Sigmoid colon (tissue), 7 donors: ENCODE measurements around the gene PTCD1. TPM values are rescaled to one million over a fixed set of nuclear protein-coding genes. Genes with fewer than 3 reads are reported as not detected.

ENCODE experiments used
- DNase-seq: peaks from one replicate; pipeline ENCODE4 v3.0.0-alpha.2; 2019
- H3K27ac ChIP-seq, 4 donors: fragments of 200-600 bp; sonication (generic); one replicate each; pipeline ENCODE4 v1.5.1; 2016 to 2019; ENCODE audit warnings: mild to moderate bottlenecking in 1 of 4
- H3K27me3 ChIP-seq, 3 donors: fragments of 200-600 bp; sonication (generic); one replicate each; pipeline ENCODE4 v1.5.1; 2019; ENCODE audit warnings: mild to moderate bottlenecking in 1 of 3
- H3K36me3 ChIP-seq, 4 donors: fragments of 200-600 bp; sonication (generic); one replicate each; pipeline ENCODE4 v1.5.1; 2016 to 2019
- H3K4me1 ChIP-seq, 4 donors: fragments of 200-600 bp; sonication (generic); one replicate each; pipeline ENCODE4 v1.5.1; 2017 to 2019
- H3K4me3 ChIP-seq, 4 donors: fragments of 200-600 bp; sonication (generic); one replicate each; pipeline ENCODE4 v1.5.1; 2017 to 2019; ENCODE audit warnings: mild to moderate bottlenecking in 2 of 4, moderate library complexity in 1 of 4
- H3K9me3 ChIP-seq, 4 donors: fragments of 200-600 bp in 3 of 4; sonication (generic) in 3 of 4; one replicate each; pipeline versions ENCODE4 v1.5.1 to v1.6.1; 2013 to 2019
- CTCF ChIP-seq, 4 experiments: fragments of 450-650 bp in 3 of 4; fragments of 200-600 bp in 1 of 4; IDR thresholded peaks; one replicate each; pipeline ENCODE4 v1.5.1; 2016 to 2019; ENCODE audit warnings: antibody characterized with exemption in 4 of 4, mild to moderate bottlenecking in 3 of 4, moderate library complexity in 2 of 4
- EP300 ChIP-seq, 4 donors: sonication (generic); formaldehyde crosslinking; IDR thresholded peaks; one replicate each; pipeline ENCODE4 v1.6.1; 2017; ENCODE audit warnings: antibody characterized with exemption in 4 of 4
- POLR2A ChIP-seq, 2 donors: fragments of 450-650 bp; IDR thresholded peaks; one replicate each; pipeline ENCODE4 v1.6.1; 2016; ENCODE audit warnings: antibody characterized with exemption in 2 of 2, mild to moderate bottlenecking in 2 of 2, moderate library complexity in 2 of 2
- POLR2AphosphoS5 ChIP-seq, 4 donors: sonication (generic); formaldehyde crosslinking; IDR thresholded peaks; one replicate each; pipeline ENCODE4 v1.6.1; 2017; ENCODE audit warnings: antibody characterized with exemption in 4 of 4
- WGBS, 2 donors: extraction: QIAGEN DNeasy Blood & Tissue Kit; methylation state at CpG; one replicate each; pipeline ENCODE4 v1.1.7; 2013; 5-methylcytosine and 5-hydroxymethylcytosine counted together
- intact Hi-C: fragments of 100-400 bp; cut with DNase I; formaldehyde crosslinking; loops from one replicate; pipeline ENCODE4 v1.15.1; 2023
- polyA plus RNA-seq, 3 donors: library from polyadenylated mRNA; stranded (reverse); fragments of 200-250 nt; gene quantifications; one replicate each; pipeline ENCODE4 v1.2.3, GENCODE V29; 2013
- total RNA-seq, 4 donors: library from RNA; depleted of rRNA; stranded (reverse); fragments of >200 nt; gene quantifications; one replicate each; pipeline ENCODE4 v1.1.0, GENCODE V29; 2016
- donor health status: healthy with polysubstance abuse.
- donor health status: Bipolar disorder and iron deficiency.
- donor health status: healthy.

The PTCD1 gene
- total and polyA plus RNA-seq, 7 donors = 1.2 to 6.4 (median 5.3) TPM

DNA sequence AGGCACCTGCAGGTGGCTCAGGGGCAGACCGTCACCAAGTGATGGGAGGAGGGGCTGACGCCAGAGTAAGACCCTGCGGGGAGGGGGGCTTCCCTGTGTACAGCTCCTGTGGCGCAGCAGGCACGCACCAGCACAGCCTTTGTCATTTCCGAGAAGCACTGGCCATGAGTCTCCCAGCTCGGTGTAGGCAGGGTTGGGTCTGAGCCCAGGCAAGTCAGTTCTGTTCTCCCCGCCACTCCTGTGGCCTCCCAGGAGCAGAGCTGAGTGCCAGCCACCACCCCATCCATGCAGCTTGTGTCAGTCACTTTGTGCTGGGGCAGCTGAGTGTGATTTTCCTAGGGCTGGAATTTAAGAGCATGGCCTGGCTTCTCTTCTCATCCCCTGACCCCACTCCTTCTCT is 13.3 kb upstream of the PTCD1 start:
- 95% methylated on average over 8 of the region's 8 CpGs for WGBS, 2 donors
- Histone ChIP-seq H3K4me1 (no peaks in the 10 kb centered on the region), H3K27me3 (no peaks in the 10 kb centered on the region), H3K36me3 (peaks cover 33 to 98% (median 44%) of the 10 kb centered on the region in 4 donors), H3K9me3 (no peaks in the 10 kb centered on the region), H3K4me3 (no peak overlapping the region), H3K27ac (no peak overlapping the region)
- no peak for TF ChIP-seq POLR2A (IDR thresholded peaks at IDR 0.05)
- no peak for TF ChIP-seq CTCF (IDR thresholded peaks at IDR 0.05)
- no peak for TF ChIP-seq EP300 (IDR thresholded peaks at IDR 0.05)
- no peak for TF ChIP-seq POLR2AphosphoS5 (IDR thresholded peaks at IDR 0.05)
- intact Hi-C loops = no loop called here
- DNase-seq = no peak

GRCh38 chr7:99449326-99449725 is 10.7 kb upstream of the PTCD1 start:
- peaks cover 37 to 97% (median 46%) of the 10 kb centered on the region in 4 donors for H3K36me3 ChIP-seq
- intact Hi-C loops = no loop called here

DNA sequence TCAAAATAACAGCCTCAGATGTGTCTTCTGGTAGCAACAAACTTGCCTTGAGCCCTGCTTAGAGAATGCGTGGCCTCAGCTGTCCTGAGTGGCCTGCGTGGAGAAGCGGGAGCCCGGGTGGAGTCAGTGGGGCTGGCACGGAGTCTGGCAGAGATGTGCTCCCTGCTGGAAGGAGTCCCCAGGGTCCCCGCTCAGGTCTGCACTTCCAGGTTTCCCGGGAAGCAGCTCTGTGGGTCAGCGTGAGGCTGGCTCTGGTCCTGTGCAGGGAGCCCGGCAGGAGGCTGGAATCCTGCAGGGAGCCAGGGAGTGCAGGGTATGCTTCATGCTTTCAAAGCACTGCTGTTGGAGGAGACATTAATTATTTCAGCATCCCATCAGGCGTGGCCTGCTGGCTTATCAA is 10.3 kb upstream of the PTCD1 start:
- Histone ChIP-seq H3K9me3 (no peaks in the 10 kb centered on the region), H3K4me3 (no peak overlapping the region), H3K4me1 (no peaks in the 10 kb centered on the region), H3K36me3 (peaks cover 35 to 97% (median 45%) of the 10 kb centered on the region in 4 donors), H3K27ac (no peak overlapping the region), H3K27me3 (no peaks in the 10 kb centered on the region)
- WGBS, 2 donors = 90 to 93% methylated on average over 10 of the region's 10 CpGs
- intact Hi-C loops = no loop called here
- DNase-seq = no peak
- TF ChIP-seq POLR2A (IDR thresholded peaks at IDR 0.05) = no peak
- TF ChIP-seq CTCF (IDR thresholded peaks at IDR 0.05) = no peak
- TF ChIP-seq EP300 (IDR thresholded peaks at IDR 0.05) = no peak
- no peak for TF ChIP-seq POLR2AphosphoS5 (IDR thresholded peaks at IDR 0.05)

More at GRCh38 chr7:99449326-99449725, 10.7 kb upstream of the PTCD1 start:
- Histone ChIP-seq H3K9me3 (no peaks in the 10 kb centered on the region), H3K4me3 (no peak overlapping the region), H3K4me1 (no peaks in the 10 kb centered on the region), H3K27me3 (no peaks in the 10 kb centered on the region), H3K27ac (no peak overlapping the region)
- no peak for TF ChIP-seq POLR2A (IDR thresholded peaks at IDR 0.05)
- no peak for TF ChIP-seq EP300 (IDR thresholded peaks at IDR 0.05)
- no peak for TF ChIP-seq CTCF (IDR thresholded peaks at IDR 0.05)
- no peak for TF ChIP-seq POLR2AphosphoS5 (IDR thresholded peaks at IDR 0.05)
- DNase-seq = no peak
- 94 to 95% methylated on average over 5 of the region's 5 CpGs for WGBS, 2 donors

GRCh38 chr7:99447943-99448342 is 9.3 kb upstream of the PTCD1 start:
- WGBS, 2 donors = 81 to 87% methylated on average over 10 of the region's 10 CpGs
- TF ChIP-seq EP300 (IDR thresholded peaks at IDR 0.05) = no peak
- no peak for TF ChIP-seq CTCF (IDR thresholded peaks at IDR 0.05)
- no peak for TF ChIP-seq POLR2AphosphoS5 (IDR thresholded peaks at IDR 0.05)
- TF ChIP-seq POLR2A (IDR thresholded peaks at IDR 0.05) = no peak

GRCh38 chr7:99446096-99446495 is 7.5 kb upstream of the PTCD1 start:
- no peaks in the 10 kb centered on the region for H3K27me3 ChIP-seq
- H3K4me3 ChIP-seq = no peak overlapping the region
- TF ChIP-seq POLR2AphosphoS5 (IDR thresholded peaks at IDR 0.05) = no peak
- H3K36me3 ChIP-seq = peaks cover 31 to 82% (median 38%) of the 10 kb centered on the region in 4 donors
- no peaks in the 10 kb centered on the region for H3K9me3 ChIP-seq
- H3K27ac ChIP-seq = no peak overlapping the region
- no peak for DNase-seq
- intact Hi-C loops = no loop called here
- H3K4me1 ChIP-seq = peaks cover 0 to 12% (median 10%) of the 10 kb centered on the region in 4 donors
- 89 to 96% methylated on average over 4 of the region's 4 CpGs for WGBS, 2 donors

More at GRCh38 chr7:99447943-99448342, 9.3 kb upstream of the PTCD1 start:
- Histone ChIP-seq H3K36me3 (peaks cover 31 to 97% (median 43%) of the 10 kb centered on the region in 4 donors), H3K27me3 (no peaks in the 10 kb centered on the region), H3K9me3 (no peaks in the 10 kb centered on the region), H3K4me3 (no peak overlapping the region), H3K4me1 (no peaks in the 10 kb centered on the region), H3K27ac (no peak overlapping the region)
- intact Hi-C loops = no loop called here
- no peak for DNase-seq
